IPS-15b (cell line): ENCODE results near the gene ADGRF3.
A peak's percentile ranks its signal among the peaks of the same experiment; 100 is the strongest.
"Not testable (repeated sequence)": the region's sequence is repeated elsewhere in the genome, so short reads cannot be mapped to it uniquely, and the experiment has no call there.

Source experiments
- H3K27me3 ChIP-seq: one replicate; pipeline ENCODE4 v1.6.1; 2013; ENCODE audit warnings: low read length; ENCODE audit not compliant: control insufficient read depth, insufficient read depth
- H3K36me3 ChIP-seq: one replicate; pipeline ENCODE4 v1.6.1; 2013; ENCODE audit warnings: low read length; ENCODE audit not compliant: control insufficient read depth, insufficient read depth
- H3K4me1 ChIP-seq: one replicate; pipeline ENCODE4 v1.6.1; 2013; ENCODE audit warnings: mild to moderate bottlenecking, low read length; ENCODE audit not compliant: control insufficient read depth, insufficient read depth
- H3K4me3 ChIP-seq: one replicate; pipeline ENCODE4 v1.5.1; 2013; ENCODE audit warnings: low read depth, low read length
- H3K9ac ChIP-seq: one replicate; pipeline ENCODE4 v1.6.1; 2013; ENCODE audit warnings: low read depth, mild to moderate bottlenecking, low read length
- H3K9me3 ChIP-seq: one replicate; pipeline ENCODE4 v1.6.1; 2013; ENCODE audit warnings: mild to moderate bottlenecking, low read length; ENCODE audit not compliant: control insufficient read depth, insufficient read depth

ADGRF3 gene

GRCh38 chr2:26346454-26347053, at the start of gene ADGRF3:
Gene ADGRF3, minus strand, starts transcription at chr2:26346789. Its CDS starts 555 bp downstream, at chr2:26346234.
- Histone ChIP-seq H3K27me3 (no peaks in the 10 kb centered on the region), H3K9ac (peak within 1 kb of the TSS; percentile 96), H3K9me3 (no peaks in the 10 kb centered on the region), H3K4me1 (peaks cover 3% of the 10 kb centered on the region), H3K36me3 (no peaks in the 10 kb centered on the region), H3K4me3 (peak within 1 kb of the TSS; percentile 86)

- no peaks in the 10 kb centered on the region for H3K9me3 ChIP-seq
- no peaks in the 10 kb centered on the region for H3K4me1 ChIP-seq
- no peak overlapping the region for H3K4me3 ChIP-seq
- no peak overlapping the region for H3K9ac ChIP-seq
- no peaks in the 10 kb centered on the region for H3K36me3 ChIP-seq
- H3K27me3 ChIP-seq = no peaks in the 10 kb centered on the region
Measured at GRCh38 chr2:26395394-26395793, 48.8 kb upstream of the ADGRF3 start.

- no peak overlapping the region for H3K4me3 ChIP-seq
- H3K4me1 ChIP-seq = no peaks in the 10 kb centered on the region
- no peaks in the 10 kb centered on the region for H3K36me3 ChIP-seq
- H3K27me3 ChIP-seq = no peaks in the 10 kb centered on the region
- H3K9ac ChIP-seq = no peak overlapping the region
- H3K9me3 ChIP-seq = no peaks in the 10 kb centered on the region
Measured at GRCh38 chr2:26394694-26395093, 48.1 kb upstream of the ADGRF3 start.

- H3K27me3 ChIP-seq = no peaks in the 10 kb centered on the region
- H3K9me3 ChIP-seq = no peaks in the 10 kb centered on the region
- H3K4me1 ChIP-seq = no peaks in the 10 kb centered on the region
- no peak overlapping the region for H3K4me3 ChIP-seq
- no peak overlapping the region for H3K9ac ChIP-seq
- H3K36me3 ChIP-seq = peaks cover 5% of the 10 kb centered on the region
Measured at GRCh38 chr2:26387189-26387588, 40.6 kb upstream of the ADGRF3 start.

- peaks cover 5% of the 10 kb centered on the region for H3K36me3 ChIP-seq
- no peaks in the 10 kb centered on the region for H3K27me3 ChIP-seq
- H3K9me3 ChIP-seq = no peaks in the 10 kb centered on the region
- H3K4me1 ChIP-seq = no peaks in the 10 kb centered on the region
- no peak overlapping the region for H3K4me3 ChIP-seq
- no peak overlapping the region for H3K9ac ChIP-seq
Measured at GRCh38 chr2:26384597-26384996, 38.0 kb upstream of the ADGRF3 start.

- H3K4me3 ChIP-seq = no peak overlapping the region
- H3K9ac ChIP-seq = no peak overlapping the region
- H3K36me3 ChIP-seq = peaks cover 5% of the 10 kb centered on the region
- H3K4me1 ChIP-seq = no peaks in the 10 kb centered on the region
- no peaks in the 10 kb centered on the region for H3K27me3 ChIP-seq
- H3K9me3 ChIP-seq = no peaks in the 10 kb centered on the region
Measured at GRCh38 chr2:26384183-26384582, 37.6 kb upstream of the ADGRF3 start.

GRCh38 chr2:26382564-26382963, 36.0 kb upstream of the ADGRF3 start:
- Histone ChIP-seq H3K9me3 (no peaks in the 10 kb centered on the region), H3K4me1 (no peaks in the 10 kb centered on the region), H3K27me3 (no peaks in the 10 kb centered on the region), H3K4me3 (no peak overlapping the region), H3K36me3 (peaks cover 5% of the 10 kb centered on the region), H3K9ac (no peak overlapping the region)

GRCh38 chr2:26380281-26380680, 33.7 kb upstream of the ADGRF3 start:
- H3K4me3 ChIP-seq = no peak overlapping the region

GRCh38 chr2:26376799-26377198, 30.2 kb upstream of the ADGRF3 start:
- Histone ChIP-seq H3K9me3 (no peaks in the 10 kb centered on the region), H3K4me1 (no peaks in the 10 kb centered on the region), H3K9ac (no peak overlapping the region), H3K27me3 (no peaks in the 10 kb centered on the region), H3K4me3 (no peak overlapping the region), H3K36me3 (peaks cover 4% of the 10 kb centered on the region)

More at GRCh38 chr2:26380281-26380680, 33.7 kb upstream of the ADGRF3 start:
- H3K4me1 ChIP-seq = no peaks in the 10 kb centered on the region
- no peaks in the 10 kb centered on the region for H3K27me3 ChIP-seq
- no peaks in the 10 kb centered on the region for H3K36me3 ChIP-seq
- no peaks in the 10 kb centered on the region for H3K9me3 ChIP-seq
- no peak overlapping the region for H3K9ac ChIP-seq

- not testable (repeated sequence) for H3K9me3 ChIP-seq, H3K36me3 ChIP-seq
Measured at GRCh38 chr2:26370909-26371308, 24.3 kb upstream of the ADGRF3 start.

GRCh38 chr2:26369664-26370063, 23.1 kb upstream of the ADGRF3 start:
- H3K9me3 ChIP-seq, H3K4me3 ChIP-seq, H3K36me3 ChIP-seq, H3K4me1 ChIP-seq, H3K9ac ChIP-seq, H3K27me3 ChIP-seq: not testable (repeated sequence)

More at GRCh38 chr2:26370909-26371308, 24.3 kb upstream of the ADGRF3 start:
- not testable (repeated sequence) for H3K4me1 ChIP-seq, H3K4me3 ChIP-seq, H3K27me3 ChIP-seq, H3K9ac ChIP-seq

GRCh38 chr2:26366957-26367356, 20.4 kb upstream of the ADGRF3 start:
- H3K9me3 ChIP-seq = no peaks in the 10 kb centered on the region
- H3K36me3 ChIP-seq = no peaks in the 10 kb centered on the region
- no peaks in the 10 kb centered on the region for H3K4me1 ChIP-seq
- no peaks in the 10 kb centered on the region for H3K27me3 ChIP-seq
- no peak overlapping the region for H3K9ac ChIP-seq
- no peak overlapping the region for H3K4me3 ChIP-seq
